ENCODE measurements around the gene FSTL4. TPM values are rescaled to one million over a fixed set of nuclear protein-coding genes. Genes with fewer than 3 reads are reported as not detected.

The FSTL4 gene
- polyA plus RNA-seq, 1 donor from 2014 or later, result 0.57 TPM

DNA sequence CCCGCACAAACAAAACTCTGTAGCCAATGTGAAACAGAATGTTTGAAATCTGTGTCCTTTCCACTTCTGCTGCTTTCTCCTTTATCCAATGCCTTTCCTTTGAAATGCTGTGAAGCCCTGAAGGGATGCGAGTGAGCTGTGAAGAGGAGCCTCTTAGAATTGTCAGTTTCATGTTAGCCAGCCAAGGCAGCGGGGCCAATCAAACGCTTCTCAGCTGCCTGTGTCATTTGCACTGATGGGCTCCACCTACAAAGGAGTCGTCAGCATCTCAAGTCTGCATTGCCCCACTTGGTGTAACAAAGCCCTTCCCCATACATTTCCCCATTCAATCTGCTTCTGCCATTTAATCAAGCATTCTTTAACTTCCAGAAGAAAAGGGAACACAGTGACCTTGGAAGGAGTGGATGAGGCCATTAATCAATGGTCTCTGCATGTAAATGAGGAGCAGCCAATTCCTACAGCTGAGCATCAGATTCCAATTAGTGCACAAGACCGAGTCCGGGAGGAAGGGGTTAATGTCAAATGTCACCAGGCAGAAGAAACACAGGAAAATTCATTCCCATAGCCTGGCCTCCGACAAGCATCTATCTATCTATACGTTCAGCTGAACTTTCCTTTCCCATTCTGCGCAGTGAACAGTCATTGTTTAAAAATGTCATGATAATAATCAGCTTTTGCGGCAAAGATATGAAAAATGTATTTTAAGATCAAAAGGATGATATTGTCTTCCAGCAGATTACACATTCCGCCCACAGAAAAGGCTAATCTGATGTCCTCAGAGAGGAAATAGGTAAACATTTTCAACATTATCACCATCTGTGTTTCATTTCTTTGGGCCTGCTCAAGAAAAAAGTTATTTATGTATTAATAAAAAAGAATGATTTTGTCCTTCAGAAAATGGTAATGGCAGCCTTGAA is 154.6 kb downstream of the FSTL4 start:
- Histone ChIP-seq H3K4me3 (ENCODE audit: low read length) (no peak overlapping the region), H3K9me3 (ENCODE audit: low read length) (no peaks in the 10 kb centered on the region), H2AFZ (ENCODE audit: low read depth, low read length) (no peak overlapping the region), H3K27ac (ENCODE audit: low read length) (no peak overlapping the region), H3K79me2 (replicated peaks; ENCODE audit: insufficient read depth, low read length) (no peaks in the 10 kb centered on the region), H3K27me3 (ENCODE audit: insufficient read depth, low read depth, low read length) (no peaks in the 10 kb centered on the region), H3K36me3 (ENCODE audit: insufficient read depth, low read length) (no peaks in the 10 kb centered on the region), H3F3A (ENCODE audit: insufficient read depth, low read length, poor library complexity, severe bottlenecking) (no peaks in the 10 kb centered on the region), H4K20me1 (ENCODE audit: insufficient read depth) (no peaks in the 10 kb centered on the region), H3K4me2 (ENCODE audit: low read length) (no peak overlapping the region), H3K9ac (ENCODE audit: low read length) (no peak overlapping the region), H3K9me2 (ENCODE audit: insufficient read depth, low read length) (no peaks in the 10 kb centered on the region)
- TF ChIP-seq, protein P1, sequence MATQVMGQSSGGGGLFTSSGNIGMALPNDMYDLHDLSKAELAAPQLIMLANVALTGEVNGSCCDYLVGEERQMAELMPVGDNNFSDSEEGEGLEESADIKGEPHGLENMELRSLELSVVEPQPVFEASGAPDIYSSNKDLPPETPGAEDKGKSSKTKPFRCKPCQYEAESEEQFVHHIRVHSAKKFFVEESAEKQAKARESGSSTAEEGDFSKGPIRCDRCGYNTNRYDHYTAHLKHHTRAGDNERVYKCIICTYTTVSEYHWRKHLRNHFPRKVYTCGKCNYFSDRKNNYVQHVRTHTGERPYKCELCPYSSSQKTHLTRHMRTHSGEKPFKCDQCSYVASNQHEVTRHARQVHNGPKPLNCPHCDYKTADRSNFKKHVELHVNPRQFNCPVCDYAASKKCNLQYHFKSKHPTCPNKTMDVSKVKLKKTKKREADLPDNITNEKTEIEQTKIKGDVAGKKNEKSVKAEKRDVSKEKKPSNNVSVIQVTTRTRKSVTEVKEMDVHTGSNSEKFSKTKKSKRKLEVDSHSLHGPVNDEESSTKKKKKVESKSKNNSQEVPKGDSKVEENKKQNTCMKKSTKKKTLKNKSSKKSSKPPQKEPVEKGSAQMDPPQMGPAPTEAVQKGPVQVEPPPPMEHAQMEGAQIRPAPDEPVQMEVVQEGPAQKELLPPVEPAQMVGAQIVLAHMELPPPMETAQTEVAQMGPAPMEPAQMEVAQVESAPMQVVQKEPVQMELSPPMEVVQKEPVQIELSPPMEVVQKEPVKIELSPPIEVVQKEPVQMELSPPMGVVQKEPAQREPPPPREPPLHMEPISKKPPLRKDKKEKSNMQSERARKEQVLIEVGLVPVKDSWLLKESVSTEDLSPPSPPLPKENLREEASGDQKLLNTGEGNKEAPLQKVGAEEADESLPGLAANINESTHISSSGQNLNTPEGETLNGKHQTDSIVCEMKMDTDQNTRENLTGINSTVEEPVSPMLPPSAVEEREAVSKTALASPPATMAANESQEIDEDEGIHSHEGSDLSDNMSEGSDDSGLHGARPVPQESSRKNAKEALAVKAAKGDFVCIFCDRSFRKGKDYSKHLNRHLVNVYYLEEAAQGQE (IDR thresholded peaks at IDR 0.05; ENCODE audit: borderline replicate concordance), result no peak
- TF ChIP-seq EP300 (conservative IDR thresholded peaks at IDR 0.05; ENCODE audit: poor library complexity, severe bottlenecking), result no peak
- TF ChIP-seq RAD21 (conservative IDR thresholded peaks at IDR 0.05), result no peak
- no peak for TF ChIP-seq MXI1 (conservative IDR thresholded peaks at IDR 0.05; ENCODE audit: poor library complexity, severe bottlenecking)
- TF ChIP-seq TAF1 (IDR thresholded peaks at IDR 0.05; ENCODE audit: low read depth), result no peak
- TF ChIP-seq, protein P2, sequence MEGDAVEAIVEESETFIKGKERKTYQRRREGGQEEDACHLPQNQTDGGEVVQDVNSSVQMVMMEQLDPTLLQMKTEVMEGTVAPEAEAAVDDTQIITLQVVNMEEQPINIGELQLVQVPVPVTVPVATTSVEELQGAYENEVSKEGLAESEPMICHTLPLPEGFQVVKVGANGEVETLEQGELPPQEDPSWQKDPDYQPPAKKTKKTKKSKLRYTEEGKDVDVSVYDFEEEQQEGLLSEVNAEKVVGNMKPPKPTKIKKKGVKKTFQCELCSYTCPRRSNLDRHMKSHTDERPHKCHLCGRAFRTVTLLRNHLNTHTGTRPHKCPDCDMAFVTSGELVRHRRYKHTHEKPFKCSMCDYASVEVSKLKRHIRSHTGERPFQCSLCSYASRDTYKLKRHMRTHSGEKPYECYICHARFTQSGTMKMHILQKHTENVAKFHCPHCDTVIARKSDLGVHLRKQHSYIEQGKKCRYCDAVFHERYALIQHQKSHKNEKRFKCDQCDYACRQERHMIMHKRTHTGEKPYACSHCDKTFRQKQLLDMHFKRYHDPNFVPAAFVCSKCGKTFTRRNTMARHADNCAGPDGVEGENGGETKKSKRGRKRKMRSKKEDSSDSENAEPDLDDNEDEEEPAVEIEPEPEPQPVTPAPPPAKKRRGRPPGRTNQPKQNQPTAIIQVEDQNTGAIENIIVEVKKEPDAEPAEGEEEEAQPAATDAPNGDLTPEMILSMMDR (IDR thresholded peaks at IDR 0.05; ENCODE audit: poor library complexity, severe bottlenecking), result no peak
- no peak for TF ChIP-seq EZH2 (IDR thresholded peaks at IDR 0.05; ENCODE audit: borderline replicate concordance, insufficient read depth, low read length, poor library complexity, severe bottlenecking)
- no peak for TF ChIP-seq SMC3 (conservative IDR thresholded peaks at IDR 0.05; ENCODE audit: poor library complexity)
- no peak for TF ChIP-seq POLR2AphosphoS5 (IDR thresholded peaks at IDR 0.05)

- TF ChIP-seq, protein P2 (IDR thresholded peaks at IDR 0.05; ENCODE audit: poor library complexity, severe bottlenecking), result no peak
- TF ChIP-seq EZH2 (IDR thresholded peaks at IDR 0.05; ENCODE audit: borderline replicate concordance, insufficient read depth, low read length, poor library complexity, severe bottlenecking), result no peak
- TF ChIP-seq MXI1 (conservative IDR thresholded peaks at IDR 0.05; ENCODE audit: poor library complexity, severe bottlenecking), result no peak
- TF ChIP-seq SMC3 (conservative IDR thresholded peaks at IDR 0.05; ENCODE audit: poor library complexity), result no peak
- TF ChIP-seq EP300 (conservative IDR thresholded peaks at IDR 0.05; ENCODE audit: poor library complexity, severe bottlenecking), result no peak
- TF ChIP-seq, protein P1 (IDR thresholded peaks at IDR 0.05; ENCODE audit: borderline replicate concordance), result no peak
- TF ChIP-seq TAF1 (IDR thresholded peaks at IDR 0.05; ENCODE audit: low read depth), result no peak
- TF ChIP-seq POLR2AphosphoS5 (IDR thresholded peaks at IDR 0.05), result no peak
- TF ChIP-seq RAD21 (conservative IDR thresholded peaks at IDR 0.05), result no peak
- Histone ChIP-seq H3K79me2 (replicated peaks; ENCODE audit: insufficient read depth, low read length) (no peaks in the 10 kb centered on the region), H3K27me3 (ENCODE audit: insufficient read depth, low read depth, low read length) (no peaks in the 10 kb centered on the region), H2AFZ (ENCODE audit: low read depth, low read length) (no peak overlapping the region), H3K4me3 (ENCODE audit: low read length) (no peak overlapping the region), H3K9me3 (ENCODE audit: low read length) (no peaks in the 10 kb centered on the region), H3F3A (ENCODE audit: insufficient read depth, low read length, poor library complexity, severe bottlenecking) (no peaks in the 10 kb centered on the region), H3K36me3 (ENCODE audit: insufficient read depth, low read length) (no peaks in the 10 kb centered on the region), H3K9me2 (ENCODE audit: insufficient read depth, low read length) (no peaks in the 10 kb centered on the region), H4K20me1 (ENCODE audit: insufficient read depth) (no peaks in the 10 kb centered on the region), H3K4me2 (ENCODE audit: low read length) (no peak overlapping the region), H3K9ac (ENCODE audit: low read length) (no peak overlapping the region), H3K27ac (ENCODE audit: low read length) (no peak overlapping the region)
Observed at GRCh38 chr5:133456933-133457402, 155.4 kb downstream of the FSTL4 start.

Data from neural cell (in vitro differentiated cells).